ENCODE results near the gene HEATR5A.

Gene HEATR5A

GRCh38 chr14:31425905-31426304, 5.6 kb upstream of the HEATR5A start:
- DNase-seq, result no peak

- no peak for DNase-seq
Observed at GRCh38 chr14:31421200-31421599, 850 bp upstream of the HEATR5A start.

GRCh38 chr14:31419967-31420318, 407 bp downstream of the HEATR5A start:
- DNase-seq, result peak; percentile 55

GRCh38 chr14:31419179-31419966, 977 bp downstream of the HEATR5A start:
- DNase-seq, result no peak

GRCh38 chr14:31418440-31418839, 1.9 kb downstream of the HEATR5A start:
- DNase-seq, result no peak

GRCh38 chr14:31414190-31414833, 6.0 kb downstream of the HEATR5A start:
- DNase-seq, result no peak

GRCh38 chr14:31411218-31411727, 9.1 kb downstream of the HEATR5A start:
- no peak for DNase-seq

GRCh38 chr14:31410048-31410650, 10.2 kb downstream of the HEATR5A start:
- no peak for DNase-seq

- DNase-seq, result no peak
Observed at GRCh38 chr14:31408421-31408820, 11.9 kb downstream of the HEATR5A start.

GRCh38 chr14:31405599-31406232, 14.6 kb downstream of the HEATR5A start:
- DNase-seq, result no peak

GRCh38 chr14:31405106-31405505, 15.2 kb downstream of the HEATR5A start:
- no peak for DNase-seq

GRCh38 chr14:31403707-31404106, 16.6 kb downstream of the HEATR5A start:
- no peak for DNase-seq

- DNase-seq, result no peak
Observed at GRCh38 chr14:31402764-31403439, 17.4 kb downstream of the HEATR5A start.

- DNase-seq, result no peak
Observed at GRCh38 chr14:31401369-31401932, 18.9 kb downstream of the HEATR5A start.

GRCh38 chr14:31400031-31400638, 20.2 kb downstream of the HEATR5A start:
- DNase-seq, result no peak

- DNase-seq, result no peak
Observed at GRCh38 chr14:31395572-31396205, 24.7 kb downstream of the HEATR5A start.

- no peak for DNase-seq
Observed at GRCh38 chr14:31395119-31395518, 25.2 kb downstream of the HEATR5A start.

GRCh38 chr14:31391977-31392503, 28.3 kb downstream of the HEATR5A start:
- DNase-seq, result no peak

- DNase-seq, result no peak
Observed at GRCh38 chr14:31391473-31391872, 28.9 kb downstream of the HEATR5A start.

- no peak for DNase-seq
Observed at GRCh38 chr14:31389946-31390345, 30.4 kb downstream of the HEATR5A start.

GRCh38 chr14:31388687-31389413, 31.5 kb downstream of the HEATR5A start:
- DNase-seq, result no peak
